HG03460 (cell line): Measurements from ENCODE around the gene CDC45.

Source experiments
- ATAC-seq: cut with Tn5 transposase; IDR thresholded peaks from one replicate; pipeline ENCODE4 v1.9.1; 2021; ENCODE audit not compliant: unreplicated experiment

CDC45 gene

GRCh38 chr22:19514831-19515565 is 35.3 kb downstream of the CDC45 start:
- no peak for ATAC-seq

- ATAC-seq: no peak
These were observed 36.1 kb downstream of the CDC45 start for GRCh38 chr22:19515654-19516377.

- ATAC-seq: no peak
These were observed 36.9 kb downstream of the CDC45 start for GRCh38 chr22:19516378-19517170.

- no peak for ATAC-seq
These were observed 37.4 kb downstream of the CDC45 start for GRCh38 chr22:19517171-19517500.

- no peak for ATAC-seq
These were observed 38.3 kb downstream of the CDC45 start for GRCh38 chr22:19517919-19518611.

- no peak for ATAC-seq
These were observed 38.9 kb downstream of the CDC45 start for GRCh38 chr22:19518635-19519034.

- no peak for ATAC-seq
These were observed 39.6 kb downstream of the CDC45 start for GRCh38 chr22:19519041-19519926.

- no peak for ATAC-seq
These were observed 40.3 kb downstream of the CDC45 start for GRCh38 chr22:19520007-19520406.

- ATAC-seq: no peak
These were observed 41.0 kb downstream of the CDC45 start for GRCh38 chr22:19520566-19521305.

- no peak for ATAC-seq
These were observed 42.6 kb downstream of the CDC45 start for GRCh38 chr22:19522190-19522880.

- no peak for ATAC-seq
These were observed 43.1 kb downstream of the CDC45 start for GRCh38 chr22:19522881-19523239.

GRCh38 chr22:19523240-19524169 is 43.8 kb downstream of the CDC45 start:
- no peak for ATAC-seq

GRCh38 chr22:19524170-19525115 is 44.7 kb downstream of the CDC45 start, which contains the start of gene CLDN5:
CLDN5 (minus strand) TSS chr22:19524410; CDS start chr22:19524255, 155 bp downstream.
- no peak for ATAC-seq

GRCh38 chr22:19525116-19525660 is 45.5 kb downstream of the CDC45 start:
- ATAC-seq: no peak

GRCh38 chr22:19525666-19526065 is 45.9 kb downstream of the CDC45 start:
- ATAC-seq: no peak

- no peak for ATAC-seq
These were observed 46.5 kb downstream of the CDC45 start for GRCh38 chr22:19526076-19526701.
